CD4-positive, alpha-beta T cell treated with Interleukin-21 for 1 hour (primary cell): ENCODE measurements around the gene PPP4R2.
"Not testable (repeated sequence)": the region's sequence is repeated elsewhere in the genome, so short reads cannot be mapped to it uniquely, and the experiment has no call there.

ENCODE experiments used
- DNase-seq: peaks from one replicate; pipeline ENCODE4 v3.0.0-alpha.2; 2020

Gene PPP4R2

DNA sequence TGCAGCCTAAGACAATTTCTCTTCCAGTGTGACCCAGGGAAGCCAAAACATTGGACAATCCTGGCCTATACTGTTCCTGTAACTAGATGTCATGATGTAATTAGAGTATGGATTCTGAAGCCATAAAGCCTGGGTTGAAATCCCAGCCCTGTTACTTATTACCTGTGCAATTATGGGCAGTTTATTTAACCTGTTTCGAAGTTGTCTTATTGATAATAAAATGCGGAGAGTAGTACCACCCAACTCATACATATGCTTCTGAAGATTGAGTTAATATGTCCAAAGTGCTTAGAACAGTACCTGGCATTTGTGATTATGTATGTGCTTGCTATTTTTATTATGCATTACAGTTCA is 30.1 kb downstream of the PPP4R2 start:
- DNase-seq: no peak

- no peak for DNase-seq
These were observed 32.2 kb downstream of the PPP4R2 start for GRCh38 chr3:73028803-73029202.

- DNase-seq: peak; percentile 22
These were observed 32.7 kb downstream of the PPP4R2 start for GRCh38 chr3:73029321-73029796.

DNA sequence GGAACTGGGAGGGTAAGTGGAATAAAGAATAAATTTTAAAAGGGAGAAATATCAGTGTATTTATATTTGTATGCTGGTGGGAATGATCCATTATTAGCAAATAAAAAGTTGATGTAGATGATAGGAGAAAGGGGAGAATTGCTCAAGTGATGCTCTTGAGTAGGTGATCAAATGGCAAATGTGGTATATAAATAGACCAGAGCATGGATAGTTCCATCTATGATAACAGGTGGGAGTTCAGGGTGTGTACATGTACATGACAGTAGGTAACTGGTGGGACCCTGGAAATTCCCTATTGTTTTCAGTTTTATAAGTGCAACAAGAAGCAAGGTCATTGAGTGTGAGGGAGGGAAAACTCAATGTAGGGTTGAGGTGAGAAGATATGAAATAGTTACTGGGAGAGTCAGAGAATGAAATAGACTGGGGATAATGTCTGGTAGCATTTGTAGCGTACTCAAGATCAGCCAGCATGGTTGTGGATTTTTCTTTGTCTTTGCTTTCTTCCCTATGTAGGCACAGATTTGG is 33.5 kb downstream of the PPP4R2 start:
- no peak for DNase-seq

- no peak for DNase-seq
These were observed 35.0 kb downstream of the PPP4R2 start for GRCh38 chr3:73031573-73032103.

GRCh38 chr3:73036694-73037591 is 40.3 kb downstream of the PPP4R2 start:
- no peak for DNase-seq

- DNase-seq: no peak
These were observed 44.9 kb downstream of the PPP4R2 start for GRCh38 chr3:73041537-73041936.

- DNase-seq: no peak
These were observed 46.8 kb downstream of the PPP4R2 start for GRCh38 chr3:73043414-73043813.

DNA sequence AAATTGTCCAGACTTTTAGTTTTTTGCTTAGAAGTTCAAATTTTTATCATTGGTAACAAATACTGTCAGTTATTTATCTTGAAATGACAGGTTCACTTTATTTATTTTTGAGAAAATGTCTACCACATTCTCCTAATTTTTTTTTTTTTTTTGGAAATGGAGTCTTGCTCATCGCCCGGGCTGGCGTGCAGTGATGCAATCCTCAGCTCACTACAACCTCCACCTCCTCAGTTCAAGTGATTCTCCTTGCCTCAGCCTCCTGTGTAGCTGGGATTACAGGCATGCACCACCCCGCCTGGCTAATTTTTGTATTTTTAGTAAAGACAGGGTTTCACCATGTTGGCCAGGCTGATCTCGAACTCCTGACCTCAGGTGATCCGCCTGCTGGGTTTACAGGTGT is 48.8 kb downstream of the PPP4R2 start:
- DNase-seq: no peak

DNA sequence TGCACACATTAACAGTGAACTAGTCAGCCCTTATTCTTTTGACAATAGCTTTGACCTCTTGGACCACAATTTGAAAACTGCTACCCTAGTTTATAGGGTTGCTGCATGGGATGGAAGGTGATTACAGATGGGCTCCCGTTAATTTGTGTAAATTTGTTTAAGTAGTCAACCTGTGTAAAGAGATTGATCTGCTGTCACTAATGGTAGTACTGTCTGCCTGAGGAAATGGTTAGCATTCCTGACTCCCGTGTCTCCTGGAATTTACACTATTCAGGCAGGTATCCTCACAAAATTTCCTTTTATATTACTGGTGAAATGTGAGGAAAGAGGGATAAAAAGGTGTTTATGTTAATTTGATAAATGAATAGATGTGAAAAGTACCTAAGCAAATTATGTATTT is 49.6 kb downstream of the PPP4R2 start:
- DNase-seq: no peak

DNA sequence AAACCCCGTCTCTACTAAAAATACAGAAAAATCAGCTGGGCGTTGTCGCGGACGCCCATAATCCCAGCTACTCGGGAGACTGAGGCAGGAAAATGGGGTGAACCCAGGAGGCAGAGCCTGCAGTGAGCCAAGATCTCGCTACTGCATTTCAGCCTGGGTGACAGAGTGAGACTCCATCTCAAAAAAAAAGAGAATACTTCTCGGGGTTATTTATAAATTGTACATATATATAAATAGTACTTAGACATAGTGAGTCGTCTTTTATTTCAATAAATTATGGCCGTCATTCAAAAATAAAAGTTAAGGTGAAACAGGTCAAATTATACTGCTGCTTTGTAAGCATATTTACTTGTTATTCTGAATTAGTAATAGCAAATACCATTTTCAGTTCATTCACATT is 52.7 kb downstream of the PPP4R2 start:
- DNase-seq: no peak

GRCh38 chr3:73052857-73053256 is 56.2 kb downstream of the PPP4R2 start:
- DNase-seq: no peak

DNA sequence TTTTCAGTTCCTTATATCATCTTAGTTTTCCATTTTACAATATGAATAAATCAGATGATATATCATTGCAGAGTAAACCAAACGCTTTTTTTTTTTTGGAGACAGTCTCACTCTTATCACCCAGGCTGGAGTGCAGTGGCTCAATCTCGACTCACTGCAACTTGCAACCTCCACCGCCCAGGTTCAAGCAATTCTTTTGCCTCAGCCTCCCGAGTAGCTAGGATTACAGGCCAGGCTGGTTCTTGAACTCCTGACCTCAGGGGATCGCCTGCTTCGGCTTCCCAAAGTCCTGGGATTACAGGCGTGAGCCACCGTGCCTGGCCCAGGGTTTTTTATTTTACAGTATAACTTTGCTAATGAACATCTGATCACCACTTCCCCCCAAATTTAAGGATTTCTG is 59.0 kb downstream of the PPP4R2 start:
- DNase-seq: no peak

- DNase-seq: peak; percentile 37
These were observed 59.6 kb downstream of the PPP4R2 start for GRCh38 chr3:73056014-73056844.

- no peak for DNase-seq
These were observed 60.2 kb downstream of the PPP4R2 start for GRCh38 chr3:73056845-73057150.

DNA sequence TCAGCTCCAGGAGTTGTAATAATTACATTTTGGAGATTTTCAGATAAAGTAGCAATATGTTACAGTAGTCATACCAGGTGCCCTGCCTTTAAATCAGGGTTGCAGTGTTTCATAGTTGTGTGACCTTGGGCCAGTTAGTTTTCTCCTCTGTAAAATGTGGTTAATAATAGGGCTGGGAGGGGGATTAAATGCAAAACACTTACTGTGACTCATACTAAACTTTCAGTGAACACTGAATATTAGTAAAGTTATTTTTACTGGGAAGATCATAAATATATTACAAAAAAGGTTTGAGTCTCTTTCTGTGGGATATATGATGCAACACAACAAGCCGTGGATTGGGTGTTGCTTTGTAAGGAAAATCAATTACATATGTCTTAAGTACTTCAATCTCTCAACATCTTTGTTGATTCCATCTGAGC is 63.7 kb downstream of the PPP4R2 start:
- no peak for DNase-seq

DNA sequence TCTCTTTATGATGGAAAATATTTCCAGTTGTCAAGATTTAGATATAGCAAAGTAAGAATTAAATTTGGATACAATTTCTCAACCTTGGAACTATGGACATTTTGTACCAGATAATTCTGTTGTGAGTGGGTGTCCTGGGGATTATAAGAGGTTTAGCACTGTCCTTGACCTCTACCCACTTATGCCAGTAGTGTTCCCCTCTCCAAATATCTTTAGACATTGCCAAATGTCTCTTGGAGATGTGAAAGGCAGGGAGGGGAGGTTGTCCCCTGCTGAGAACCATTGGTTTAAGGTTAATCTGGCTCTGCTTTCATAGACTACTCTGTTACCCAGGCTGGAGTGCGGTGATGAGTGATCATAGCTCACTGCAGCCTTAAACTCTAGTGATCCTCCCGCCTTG is 64.8 kb downstream of the PPP4R2 start, which contains the start of gene EBLN2:
Gene EBLN2 (plus strand): TSS at position 244 of the 400 bp plus-strand sequence. CDS start 423 bp downstream, outside the sequence.
- no peak for DNase-seq

GRCh38 chr3:73066243-73066642 is 69.6 kb downstream of the PPP4R2 start:
- not testable (repeated sequence) for DNase-seq

- no peak for DNase-seq
These were observed 71.8 kb downstream of the PPP4R2 start for GRCh38 chr3:73068419-73068818.

DNA sequence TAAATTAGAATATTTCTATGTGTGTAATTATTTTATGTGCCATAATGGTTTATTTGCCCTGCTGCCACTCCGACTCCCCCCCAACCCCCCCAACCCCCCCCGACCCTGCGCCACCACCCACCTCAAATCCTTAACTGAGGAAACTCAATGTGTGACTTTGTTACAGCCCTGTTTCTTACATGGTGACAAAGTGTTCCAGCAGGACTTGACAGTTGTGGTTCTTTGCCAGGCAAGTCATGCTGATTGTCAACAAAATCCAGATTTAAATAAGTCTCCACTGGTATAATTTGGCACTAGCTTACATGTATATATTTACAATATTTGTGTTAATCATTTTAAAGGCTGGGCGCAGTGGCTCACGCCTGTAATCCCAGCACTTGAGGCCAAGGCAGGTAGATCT is 72.6 kb downstream of the PPP4R2 start:
- no peak for DNase-seq

GRCh38 chr3:73069775-73070444 is 73.3 kb downstream of the PPP4R2 start:
- DNase-seq: no peak

DNA sequence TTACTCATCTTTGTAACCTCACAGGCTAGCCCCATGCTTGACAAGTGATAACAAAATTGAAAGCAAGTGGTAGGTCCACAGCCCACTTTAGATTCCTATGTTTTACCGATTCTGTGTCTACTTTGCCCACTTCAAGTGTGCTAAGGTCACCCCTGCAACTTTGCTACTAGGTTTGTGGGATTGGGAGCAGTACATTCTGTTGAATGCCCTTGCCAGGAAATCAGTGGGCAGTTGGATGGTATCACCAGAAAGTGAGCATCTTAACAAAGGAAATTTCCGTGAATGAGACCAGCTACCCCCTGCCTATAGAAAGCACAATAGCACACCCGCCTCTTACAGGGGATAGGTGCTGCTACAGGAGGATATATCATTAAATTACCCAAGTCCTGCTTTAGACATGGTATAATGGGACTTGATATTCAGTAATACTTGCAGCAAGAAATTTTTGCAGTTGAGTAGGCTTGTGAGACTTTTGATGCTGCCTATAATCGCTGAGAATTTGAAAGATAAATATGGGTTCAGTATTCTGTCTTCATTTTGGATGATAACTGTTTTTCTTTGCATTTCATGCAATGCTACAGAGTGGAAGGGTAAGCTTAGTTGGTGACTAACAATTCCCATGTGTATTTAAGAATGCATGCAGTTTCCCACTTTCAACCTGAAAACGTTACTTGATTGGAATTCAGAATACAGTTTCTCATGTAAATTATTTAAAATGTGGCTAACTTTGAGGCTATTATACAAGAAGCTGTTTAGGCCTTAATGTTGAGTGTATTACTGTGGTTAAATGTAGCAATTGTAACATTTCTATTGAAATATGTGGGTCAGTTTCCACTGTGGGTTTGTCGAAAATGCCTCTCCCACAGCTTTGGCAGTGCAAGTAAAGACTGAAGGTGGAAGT is 74.3 kb downstream of the PPP4R2 start:
- no peak for DNase-seq
